ENCODE data around the gene BATF3. TPM values are rescaled to one million over a fixed set of nuclear protein-coding genes. Genes with fewer than 3 reads are reported as not detected.

Gene BATF3
- polyA plus RNA-seq, 4 donors, result 0.85 to 1.6 (median 1.4) TPM

GRCh38 chr1:212710566-212710965 is 10.9 kb upstream of the BATF3 start:
- no peak for DNase-seq (ENCODE audit: low read depth in 4 of 4, low spot score in 3 of 4)

DNA sequence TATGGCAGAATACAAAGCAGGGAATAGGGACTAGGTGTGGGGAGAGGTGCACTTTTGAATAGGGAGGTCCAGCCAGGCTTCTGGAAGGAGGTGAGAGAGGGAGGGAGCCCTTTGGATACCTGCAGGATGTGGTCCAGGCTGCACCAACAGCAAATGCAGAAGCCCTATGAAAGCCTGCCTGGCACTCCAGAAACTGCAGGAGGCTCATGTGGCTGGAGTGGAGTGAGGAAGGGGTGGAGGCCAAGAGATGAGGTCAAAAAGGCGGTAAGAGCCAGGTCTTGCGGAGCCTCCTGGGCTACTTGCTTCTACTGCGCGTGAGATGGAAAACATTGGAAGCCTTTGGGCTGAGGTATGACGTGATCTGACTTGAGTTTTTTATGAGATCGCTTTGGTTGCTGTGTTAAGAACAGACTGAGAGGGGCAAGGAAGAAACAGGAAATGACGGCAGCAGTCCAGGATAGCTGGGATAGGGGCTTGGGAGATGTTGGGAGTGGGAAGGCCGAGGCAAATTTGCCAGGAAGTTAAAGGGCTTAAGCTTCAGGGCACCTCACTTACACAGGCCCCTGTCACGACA is 4.4 kb upstream of the BATF3 start:
- no peak for DNase-seq (ENCODE audit: low read depth in 4 of 4, low spot score in 3 of 4)

GRCh38 chr1:212702672-212703071 is 3.0 kb upstream of the BATF3 start:
- DNase-seq (ENCODE audit: low read depth in 4 of 4, low spot score in 3 of 4), result no peak

DNA sequence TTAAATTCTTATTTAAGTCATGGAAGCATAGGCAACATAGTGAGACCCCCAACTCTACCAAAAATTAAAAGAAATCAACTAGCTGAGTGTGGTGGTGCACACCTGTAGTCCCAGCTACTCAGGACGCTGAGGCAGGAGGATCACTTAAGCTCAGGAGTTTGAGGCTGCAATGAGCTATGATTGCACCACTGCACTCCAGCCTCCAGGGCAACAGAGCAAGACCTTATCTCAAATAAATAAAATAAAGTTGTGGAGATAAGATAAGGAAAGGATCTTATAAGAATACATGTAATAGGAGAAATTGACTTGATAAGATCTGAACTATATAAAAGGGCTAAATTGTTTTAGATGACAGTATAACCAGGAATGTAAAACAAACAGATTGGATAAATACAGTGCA is 2.3 kb upstream of the BATF3 start:
- no peak for DNase-seq (ENCODE audit: low read depth in 4 of 4, low spot score in 3 of 4)

GRCh38 chr1:212700892-212701819 is 1.5 kb upstream of the BATF3 start:
- DNase-seq (ENCODE audit: low read depth in 4 of 4, low spot score in 3 of 4), result no peak

DNA sequence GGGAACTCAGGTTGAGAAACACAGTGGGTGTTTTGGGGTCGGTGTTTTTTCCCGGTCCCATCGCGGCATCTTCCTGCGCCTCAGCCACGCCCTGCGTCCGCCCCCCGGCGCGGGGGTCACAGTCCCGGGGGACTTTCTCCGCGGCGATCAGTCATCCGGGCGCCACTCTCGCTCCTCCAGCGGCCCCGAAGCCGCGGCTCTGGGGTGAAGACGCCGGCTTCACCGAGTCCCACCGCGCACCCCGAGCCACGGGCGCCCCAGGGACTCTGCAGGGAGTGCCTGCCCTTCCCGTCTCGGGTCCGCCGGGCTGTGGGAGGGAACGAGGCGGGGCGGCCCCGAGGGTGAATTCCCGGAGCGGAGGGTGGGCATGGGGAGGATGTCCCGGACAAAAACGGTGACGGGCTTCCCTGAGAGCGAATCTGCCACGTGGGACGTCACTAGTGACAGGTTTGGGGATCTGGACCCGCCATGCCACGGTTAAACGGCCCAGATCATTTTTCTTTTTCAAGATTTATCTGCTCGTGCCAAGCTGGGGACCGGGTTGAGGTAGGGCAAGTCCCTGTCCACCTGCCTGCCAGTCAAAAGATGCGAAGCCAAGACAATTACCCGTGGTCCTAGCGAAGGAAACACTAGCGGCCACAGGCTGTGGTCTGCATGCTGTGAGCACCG is 717 bp upstream of the BATF3 start:
- DNase-seq (ENCODE audit: low read depth in 4 of 4, low spot score in 3 of 4), result no peak

- DNase-seq (ENCODE audit: low read depth in 4 of 4, low spot score in 3 of 4), result no peak
Measured at GRCh38 chr1:212699104-212699624, 476 bp downstream of the BATF3 start.

DNA sequence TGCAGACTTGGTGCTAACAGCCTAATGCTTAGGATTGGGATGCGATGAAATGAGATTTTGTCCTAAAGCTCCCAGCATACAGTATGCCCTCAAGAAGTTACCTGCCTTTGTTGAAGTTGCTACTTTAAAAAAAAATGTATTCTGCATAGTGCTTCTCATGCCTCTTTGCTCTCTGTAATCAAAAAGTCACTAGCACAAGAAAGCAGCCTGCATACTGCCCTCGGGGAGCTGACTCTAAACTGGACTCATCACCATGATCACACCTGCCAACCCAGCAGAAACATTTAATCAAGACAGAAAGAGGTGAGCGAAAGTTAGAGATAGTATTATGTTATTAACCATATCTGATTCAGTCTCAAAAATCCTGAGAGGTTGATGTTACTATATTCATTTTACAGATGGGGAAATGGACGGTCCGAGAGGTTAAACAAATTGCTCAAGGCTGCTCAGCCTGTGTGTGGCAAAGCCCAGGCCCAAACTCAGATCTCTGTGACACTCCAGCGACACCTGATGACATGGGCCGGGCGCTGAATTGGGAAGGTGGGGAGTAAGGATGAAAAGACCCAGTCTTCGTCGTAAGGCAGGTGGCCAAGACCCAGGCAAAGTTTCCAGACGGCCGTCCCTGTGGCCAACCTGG is 1.1 kb downstream of the BATF3 start:
- DNase-seq (ENCODE audit: low read depth in 4 of 4, low spot score in 3 of 4), result no peak

DNA sequence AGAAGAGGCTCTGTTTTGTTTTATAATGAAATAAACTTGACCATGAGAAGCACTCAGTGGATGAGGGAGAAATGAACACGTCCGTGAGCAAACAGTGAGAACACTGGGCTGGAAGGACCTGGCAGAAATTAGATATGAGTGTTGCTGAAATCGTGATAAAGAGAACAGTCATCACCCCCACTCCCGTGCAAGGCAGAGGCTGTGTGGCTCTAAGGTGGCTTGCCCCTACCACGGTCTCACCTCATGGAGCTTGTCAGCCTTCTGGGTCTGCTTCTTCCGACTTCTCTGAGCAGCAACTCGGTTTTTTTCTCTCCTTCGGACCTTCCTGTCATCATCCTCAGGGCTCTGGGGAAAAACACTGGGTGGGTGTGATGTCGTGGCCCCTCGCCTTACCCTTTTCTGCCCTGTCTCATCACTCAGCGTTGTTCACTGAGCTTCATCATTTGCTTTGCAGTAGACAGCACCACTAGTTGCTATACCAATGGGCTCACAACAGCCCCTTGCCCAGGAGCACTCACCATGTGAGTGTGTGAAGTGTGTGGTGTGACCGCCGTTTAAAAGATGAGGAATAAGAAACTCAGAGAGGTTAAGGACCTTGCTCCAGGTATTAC is 2.8 kb downstream of the BATF3 start:
- no peak for DNase-seq (ENCODE audit: low read depth in 4 of 4, low spot score in 3 of 4)

DNA sequence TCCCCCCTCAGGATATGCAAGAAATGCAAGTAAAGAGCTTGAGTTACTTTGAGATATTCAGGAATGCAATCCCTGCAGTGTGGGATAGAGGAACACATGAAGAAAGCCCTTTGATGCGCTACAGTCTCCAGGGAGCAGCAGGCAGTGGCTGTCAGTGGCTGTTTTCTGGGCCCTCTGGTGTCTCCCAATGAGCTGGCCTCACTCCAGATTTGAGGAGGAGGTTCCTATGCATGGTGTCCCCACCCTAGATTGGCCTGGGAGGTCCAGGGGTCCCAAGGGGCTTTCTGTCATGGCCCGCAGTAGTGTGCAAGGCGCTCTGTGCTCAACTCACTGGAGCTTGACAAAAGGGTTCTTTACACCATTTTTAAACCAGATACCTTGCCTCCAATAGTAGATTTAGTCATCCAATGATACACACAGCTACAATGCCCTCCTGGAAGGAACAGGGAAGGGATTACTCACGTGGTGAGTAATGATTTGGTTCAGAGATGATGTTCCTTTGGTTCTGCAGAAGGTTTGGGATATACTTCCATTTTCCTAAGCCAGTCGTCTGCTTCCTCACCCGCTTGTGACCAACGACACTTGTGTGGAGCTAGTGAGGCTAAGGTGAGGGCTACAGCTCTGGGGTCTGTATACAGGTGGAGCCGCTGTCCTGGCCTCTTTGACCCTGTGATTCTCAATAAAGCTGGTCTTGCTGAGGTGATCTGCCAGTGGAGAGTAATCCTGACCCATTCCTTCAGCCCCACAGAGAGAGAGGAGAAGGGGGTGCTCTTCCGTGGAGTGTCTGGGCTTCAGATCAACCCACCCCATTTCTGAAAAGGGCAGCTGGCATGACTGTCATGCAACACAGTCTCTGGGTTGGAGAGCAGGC is 6.6 kb downstream of the BATF3 start:
- no peak for DNase-seq (ENCODE audit: low read depth in 4 of 4, low spot score in 3 of 4)

GRCh38 chr1:212691561-212692071 is 8.0 kb downstream of the BATF3 start:
- DNase-seq (ENCODE audit: low read depth in 4 of 4, low spot score in 3 of 4), result no peak

DNA sequence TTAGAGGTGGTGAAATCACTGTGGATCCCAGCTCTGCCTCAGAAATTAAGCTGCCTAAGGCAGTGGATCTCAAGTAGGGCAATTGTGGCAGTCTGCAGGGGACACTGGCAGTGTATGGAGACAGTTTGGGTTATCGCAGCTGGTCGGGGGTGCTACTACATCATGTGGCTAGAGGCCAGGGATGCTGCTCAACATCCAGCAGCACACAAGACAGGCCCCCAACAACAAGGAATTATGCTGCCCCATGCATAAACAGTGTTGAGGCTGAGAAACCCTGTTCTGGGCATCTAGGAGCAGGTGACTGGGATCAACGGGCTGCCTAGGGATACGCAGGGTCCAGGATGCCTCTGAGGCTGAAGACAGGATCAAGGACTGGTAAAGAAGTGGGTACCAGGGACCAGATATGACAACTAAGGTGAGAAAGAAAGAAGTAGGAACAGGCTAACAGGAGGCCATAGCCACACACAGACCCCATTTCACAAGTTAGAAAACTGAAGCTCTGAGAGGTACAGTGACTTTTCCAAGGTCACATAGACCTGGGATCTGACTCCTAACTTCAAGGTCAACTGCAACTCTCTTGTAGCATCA is 8.7 kb downstream of the BATF3 start:
- DNase-seq (ENCODE audit: low read depth in 4 of 4, low spot score in 3 of 4), result no peak

DNA sequence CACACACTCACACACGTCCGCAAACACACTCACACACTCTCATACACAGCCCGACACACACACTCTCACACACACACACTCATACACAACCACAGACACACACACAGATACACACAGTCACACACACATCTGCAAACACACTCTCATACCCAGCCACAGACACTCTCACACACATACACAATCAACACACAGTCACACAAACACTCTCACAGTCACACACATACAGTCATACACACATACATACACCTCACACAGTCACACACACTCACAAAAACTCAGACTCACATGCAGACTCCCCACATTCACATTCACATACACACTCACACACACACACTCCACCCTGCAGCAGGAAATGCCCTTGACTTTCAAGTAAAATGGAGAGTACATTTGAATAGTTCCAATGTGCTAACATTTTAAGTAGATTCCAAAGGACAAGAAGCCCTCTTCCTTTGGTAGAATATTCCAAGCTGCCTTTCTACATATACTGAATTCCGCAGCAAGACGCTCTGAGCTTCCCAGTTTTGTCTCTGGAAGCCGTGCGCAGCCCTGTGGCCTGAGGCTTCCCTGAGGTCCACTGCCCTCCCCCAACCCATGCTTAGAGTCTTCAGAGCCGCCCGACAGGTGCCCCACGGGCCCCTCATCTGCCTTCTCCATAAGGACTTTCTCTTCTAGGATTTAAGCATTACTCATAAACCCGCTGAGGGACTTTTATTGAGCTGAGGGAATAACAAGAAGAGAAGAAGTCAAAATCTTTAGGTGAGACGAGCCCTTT is 9.7 kb downstream of the BATF3 start:
- no peak for DNase-seq (ENCODE audit: low read depth in 4 of 4, low spot score in 3 of 4)

DNA sequence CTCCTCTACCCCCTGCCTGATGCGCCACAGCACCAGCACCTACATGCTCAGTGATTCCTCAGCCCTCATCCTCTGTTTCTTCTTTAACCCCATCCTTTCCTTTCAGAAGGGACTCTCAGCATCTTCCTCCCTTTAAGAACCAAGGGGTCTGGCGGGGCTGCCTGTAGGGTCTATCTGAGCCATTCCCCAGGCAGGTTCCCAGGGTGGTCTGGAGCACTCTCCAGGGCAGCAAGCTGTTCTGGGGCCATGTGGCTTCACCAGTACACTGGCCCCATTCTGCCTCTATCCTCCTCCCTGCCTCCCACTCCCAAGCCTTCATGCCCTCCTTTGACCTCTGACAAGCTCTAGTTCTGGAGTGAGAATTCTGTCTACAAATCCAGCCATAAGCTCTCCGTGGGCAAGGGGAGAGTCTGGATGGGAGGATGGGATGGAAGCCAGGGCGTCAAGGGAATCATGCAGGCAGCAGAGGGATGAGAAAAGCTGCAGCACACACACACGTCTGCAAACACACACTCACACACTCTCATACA is 10.4 kb downstream of the BATF3 start:
- no peak for DNase-seq (ENCODE audit: low read depth in 4 of 4, low spot score in 3 of 4)

DNA sequence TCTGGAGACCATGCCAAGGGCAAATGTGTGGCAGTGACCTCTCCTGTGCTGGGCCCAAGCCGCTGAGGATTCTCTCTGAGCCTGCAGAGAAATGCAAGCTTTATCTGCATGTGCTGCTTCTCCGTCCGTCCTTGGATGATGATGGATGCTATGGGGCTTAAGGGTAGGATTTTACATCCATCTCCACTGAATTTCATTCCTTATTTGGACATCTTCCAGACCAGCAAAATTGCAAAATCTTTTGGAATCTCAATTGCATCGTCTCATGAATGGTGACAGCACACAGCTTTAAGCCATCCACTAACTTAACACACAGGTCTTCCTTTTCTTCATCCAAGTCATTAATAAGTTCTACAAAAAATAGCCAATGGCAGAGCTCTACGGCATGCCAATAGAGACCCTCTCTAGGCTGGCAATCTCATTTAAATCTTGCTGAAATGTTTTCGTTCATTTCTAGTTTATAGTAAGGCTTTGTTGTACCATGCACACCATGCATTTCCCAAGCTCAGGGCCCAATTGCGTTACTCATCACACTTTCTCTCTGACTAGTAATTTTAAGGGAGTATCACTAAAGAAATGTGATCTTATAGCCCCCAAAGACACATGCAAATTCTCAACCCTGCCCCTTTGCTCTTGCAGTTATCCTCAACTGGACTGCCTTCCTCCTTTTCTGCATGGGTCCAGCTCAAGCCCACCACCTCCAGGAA is 11.1 kb downstream of the BATF3 start:
- no peak for DNase-seq (ENCODE audit: low read depth in 4 of 4, low spot score in 3 of 4)

GRCh38 chr1:212687811-212688210 is 11.8 kb downstream of the BATF3 start:
- no peak for DNase-seq (ENCODE audit: low read depth in 4 of 4, low spot score in 3 of 4)

DNA sequence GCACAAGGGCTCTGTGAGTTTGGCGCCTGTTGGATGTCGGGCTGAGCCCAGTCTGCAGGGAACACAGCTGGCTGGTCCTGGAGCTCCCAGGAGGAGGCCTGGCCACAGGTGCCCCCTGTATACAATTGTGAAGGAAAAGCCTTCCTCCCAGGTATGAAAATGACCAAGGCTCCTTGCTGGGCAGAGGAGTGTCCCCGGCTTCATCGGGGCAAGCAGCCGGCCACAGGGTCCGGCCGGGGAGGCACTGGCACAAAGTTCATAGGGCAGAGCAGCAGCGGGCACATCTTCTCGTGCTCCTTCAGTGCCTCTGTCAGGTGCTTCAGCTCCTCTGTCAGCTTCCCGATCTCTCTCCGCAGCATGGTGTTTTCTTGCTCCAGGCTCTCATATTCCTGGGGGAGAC is 13.0 kb downstream of the BATF3 start:
- no peak for DNase-seq (ENCODE audit: low read depth in 4 of 4, low spot score in 3 of 4)

All from left renal pelvis (tissue), 4 donors.